NCI-H2029 (cell line): ENCODE results near the gene RAD51B.

Source experiments
- DNase-seq: peaks from one replicate; lab custom pipeline; 2025; lab: John Stamatoyannopoulos, UW

RAD51B gene

GRCh38 chr14:68556253-68556652 is 736.7 kb downstream of the RAD51B start:
- no peak for DNase-seq

GRCh38 chr14:68557648-68558047 is 738.1 kb downstream of the RAD51B start:
- no peak for DNase-seq

GRCh38 chr14:68558096-68558495 is 738.5 kb downstream of the RAD51B start:
- DNase-seq, result no peak

GRCh38 chr14:68559949-68560348 is 740.4 kb downstream of the RAD51B start:
- no peak for DNase-seq

- DNase-seq, result no peak
These were observed 742.0 kb downstream of the RAD51B start for GRCh38 chr14:68561531-68562007.

- DNase-seq, result no peak
These were observed 743.3 kb downstream of the RAD51B start for GRCh38 chr14:68562911-68563250.

GRCh38 chr14:68563251-68564131 is 743.9 kb downstream of the RAD51B start:
- DNase-seq, result no peak

DNA sequence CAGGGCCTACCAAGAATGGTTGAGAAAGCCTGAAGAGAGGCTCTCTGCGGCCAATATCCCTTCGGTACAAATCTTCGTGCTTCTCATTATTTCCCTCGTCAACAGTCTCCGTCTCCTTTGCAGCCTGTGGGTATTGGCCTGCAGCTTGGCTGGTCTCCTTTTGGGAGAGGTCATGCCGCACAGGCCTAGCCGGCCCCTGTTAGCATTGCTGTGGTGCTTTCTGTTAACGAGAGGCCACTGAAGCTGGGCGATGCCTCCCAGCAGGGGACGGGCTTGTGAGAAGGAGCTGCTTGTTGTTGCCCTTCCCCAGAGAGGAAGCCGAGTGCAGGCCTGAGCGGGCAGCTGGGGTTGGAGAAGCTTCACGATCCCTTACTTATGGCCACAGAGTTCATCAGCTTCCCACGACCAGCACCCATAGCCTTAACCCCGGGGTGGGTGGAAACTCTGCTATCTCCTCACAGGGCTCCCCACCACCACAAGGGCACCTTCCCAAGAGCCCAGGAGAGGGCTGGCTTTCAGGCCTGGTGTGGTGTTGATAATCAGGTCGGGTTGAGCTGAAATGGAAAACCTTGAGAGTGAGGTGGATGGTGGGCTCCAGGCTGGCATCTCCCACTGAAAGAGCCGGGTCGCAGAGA is 744.7 kb downstream of the RAD51B start:
- DNase-seq, result no peak

DNA sequence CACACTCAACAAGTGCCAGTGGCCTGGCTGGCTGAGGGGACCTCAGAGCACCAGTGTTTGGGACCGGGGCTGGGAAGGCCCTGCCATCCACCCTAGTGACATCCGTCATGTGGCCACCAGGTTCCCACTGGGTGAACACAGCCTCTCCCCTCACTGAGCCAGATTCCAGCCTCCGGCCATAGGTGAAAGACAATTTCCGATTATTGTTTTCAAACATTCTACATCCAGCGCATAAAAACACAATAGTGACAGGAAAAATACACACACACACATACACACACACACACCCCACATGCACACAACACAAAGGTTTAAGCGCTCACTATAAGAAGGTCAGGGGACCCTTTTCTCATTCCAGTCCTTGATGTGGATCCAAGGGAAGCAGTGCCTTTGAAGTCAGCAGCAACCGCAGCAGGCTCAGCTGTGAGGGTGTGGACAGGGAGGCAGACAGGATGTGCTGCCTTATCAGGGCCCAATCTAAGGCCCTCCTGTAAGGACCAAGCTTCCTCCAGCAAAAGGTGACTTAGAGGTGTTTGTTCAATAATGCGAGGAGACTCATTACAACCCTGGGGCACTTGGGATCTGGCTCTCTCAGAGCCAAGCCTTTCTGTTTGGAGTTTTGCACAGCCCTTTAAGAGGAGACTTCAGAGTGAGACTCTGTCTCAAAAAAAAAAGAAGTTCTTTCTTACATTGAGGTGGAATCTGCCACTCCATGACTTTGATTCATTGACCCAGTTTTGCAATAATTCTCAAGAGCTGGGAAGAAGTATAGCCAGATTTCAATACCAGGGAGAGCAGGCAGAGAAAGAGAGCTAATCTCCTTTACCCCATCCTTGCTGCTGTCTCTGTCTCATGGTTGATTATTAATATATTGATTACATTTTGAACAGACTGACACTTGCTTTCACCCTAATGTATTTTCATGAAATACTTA is 745.5 kb downstream of the RAD51B start:
- DNase-seq, result no peak

DNA sequence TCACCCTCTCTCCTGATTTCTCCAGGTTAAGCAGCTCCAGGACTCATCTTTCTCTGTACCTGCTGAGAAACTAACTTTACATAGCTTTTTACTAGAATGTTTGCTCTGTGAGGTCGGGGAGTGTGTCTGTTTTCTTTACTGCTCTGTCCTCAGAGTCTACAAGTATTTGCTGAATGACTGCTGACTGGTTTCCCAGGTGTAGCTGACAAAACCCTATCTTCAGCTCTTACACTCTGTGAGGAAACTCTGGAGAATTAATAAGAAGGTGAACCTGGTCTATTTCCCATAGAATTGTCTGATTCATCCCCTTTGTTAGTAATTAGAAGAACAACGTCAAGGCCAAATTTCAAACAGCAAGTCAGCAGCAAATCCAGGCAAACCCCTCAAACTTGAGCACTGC is 746.5 kb downstream of the RAD51B start:
- DNase-seq, result no peak

GRCh38 chr14:68568907-68569897 is 749.6 kb downstream of the RAD51B start:
- no peak for DNase-seq

GRCh38 chr14:68569970-68570409 is 750.4 kb downstream of the RAD51B start:
- DNase-seq, result peak; percentile 1

GRCh38 chr14:68571114-68571591 is 751.6 kb downstream of the RAD51B start:
- DNase-seq, result no peak

GRCh38 chr14:68571928-68572525 is 752.4 kb downstream of the RAD51B start:
- no peak for DNase-seq

- no peak for DNase-seq
These were observed 753.5 kb downstream of the RAD51B start for GRCh38 chr14:68573126-68573525.

DNA sequence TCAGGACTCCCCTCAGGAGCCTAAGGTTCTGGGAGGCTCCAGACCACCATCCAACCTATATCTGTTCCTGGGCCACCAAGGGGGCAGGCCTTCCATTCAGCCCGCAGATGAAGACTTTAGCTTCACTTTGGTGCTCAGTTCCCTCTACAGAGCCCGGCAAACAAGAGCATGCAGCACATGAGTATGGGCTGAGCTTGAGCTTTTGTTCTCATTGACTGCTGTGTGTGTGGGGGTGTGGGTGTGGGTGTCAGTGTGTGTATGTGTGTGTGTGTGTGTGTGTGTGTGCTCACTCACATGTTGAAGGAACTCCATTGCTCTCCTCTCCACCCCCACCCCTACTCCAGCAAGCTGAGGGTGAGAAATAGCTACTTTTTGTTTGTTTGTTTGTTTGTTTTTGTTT is 754.1 kb downstream of the RAD51B start:
- DNase-seq, result no peak

- DNase-seq, result no peak
These were observed 754.9 kb downstream of the RAD51B start for GRCh38 chr14:68574461-68574860.

DNA sequence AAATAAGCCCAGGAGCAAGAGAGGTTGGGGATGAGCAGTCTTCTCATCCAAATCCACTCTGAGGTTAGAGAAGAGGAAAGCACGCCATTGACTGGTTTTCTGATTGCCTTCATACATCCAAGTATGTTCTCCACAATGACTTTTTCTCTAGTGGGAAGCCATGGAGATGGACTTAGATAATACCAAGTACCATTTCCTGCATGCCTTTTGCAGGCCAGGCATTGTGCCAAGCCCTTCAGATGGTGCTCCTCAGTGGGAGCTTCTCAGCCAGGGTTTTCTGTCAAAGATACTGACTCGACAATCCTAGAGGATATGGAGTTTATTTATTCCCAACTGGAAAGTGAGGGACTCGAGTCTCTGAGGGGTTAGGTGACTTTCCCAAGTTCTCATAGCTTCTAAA is 755.3 kb downstream of the RAD51B start:
- peak; percentile 30 for DNase-seq

GRCh38 chr14:68575426-68575825 is 755.8 kb downstream of the RAD51B start:
- DNase-seq, result no peak

DNA sequence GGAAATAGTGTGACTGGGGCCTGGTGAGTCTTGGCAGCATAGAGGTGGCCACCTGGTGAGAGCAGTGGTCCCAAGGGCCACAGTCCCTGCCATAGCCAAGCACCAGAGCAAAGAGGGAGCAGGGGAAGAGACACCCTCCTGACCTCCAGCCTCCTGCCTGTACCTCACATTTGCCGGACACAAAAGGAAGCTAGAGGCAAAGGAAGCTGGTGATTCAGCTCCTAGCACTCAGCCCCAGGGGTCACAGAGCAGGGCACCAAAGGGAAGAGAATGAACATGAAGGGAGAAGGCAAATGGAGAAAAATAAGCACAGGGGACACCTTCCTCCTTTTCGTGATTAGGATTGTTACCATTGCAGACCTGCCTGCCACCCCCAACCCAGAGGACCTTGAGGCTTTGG is 756.5 kb downstream of the RAD51B start:
- DNase-seq, result no peak
